Measurements from ENCODE around the gene MSLN.
A peak's percentile ranks its signal among the peaks of the same experiment; 100 is the strongest.
"Not testable (repeated sequence)": the region's sequence is repeated elsewhere in the genome, so short reads cannot be mapped to it uniquely, and the experiment has no call there.

Gene MSLN

GRCh38 chr16:760545-761343, at the start of gene MSLN:
TSS of gene MSLN (plus strand) at chr16:760734. CDS start at chr16:762681, 1,947 bp downstream.
- Histone ChIP-seq H3K9me3 (ENCODE audit: low read depth, low read length) (no peaks in the 10 kb centered on the region), H3K36me3 (ENCODE audit: insufficient read depth, low read length) (no peaks in the 10 kb centered on the region), H3K27ac (no peak within 1 kb of the TSS), H3K9ac (ENCODE audit: insufficient read length) (no peak within 1 kb of the TSS), H3K4me3 (no peak within 1 kb of the TSS)
- no peak for DNase-seq (ENCODE audit: low read depth, low spot score)
- TF ChIP-seq FOXP2 (optimal IDR thresholded peaks at IDR 0.05; ENCODE audit: control extremely low read depth, extremely low read length, insufficient read depth) (no peak), POLR2AphosphoS5 (IDR thresholded peaks at IDR 0.05; ENCODE audit: borderline replicate concordance, low read depth, low read length) (no peak), EZH2 (IDR thresholded peaks at IDR 0.05) (no peak)

DNA sequence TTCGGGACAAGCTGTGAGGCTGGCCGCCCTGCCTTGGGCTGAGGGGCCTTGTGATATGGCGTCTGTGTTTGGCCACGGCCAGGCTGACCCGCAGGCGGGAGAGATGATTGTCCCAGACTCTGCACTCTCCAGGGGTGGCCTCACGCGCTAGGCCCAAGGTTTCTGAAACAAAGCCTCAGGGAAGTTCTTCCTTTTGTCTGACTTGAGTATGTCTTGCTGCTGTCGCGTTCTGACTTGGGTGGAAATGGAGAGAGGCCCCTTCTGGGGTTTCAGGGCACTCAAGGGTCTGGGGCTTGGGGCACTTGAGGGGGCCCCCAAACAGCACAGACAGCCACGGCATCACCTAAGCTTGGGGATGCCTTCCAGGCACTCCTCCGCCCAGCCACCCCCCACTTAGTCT, 49.5 kb upstream of the MSLN start:
- no peaks in the 10 kb centered on the region for H3K36me3 ChIP-seq (ENCODE audit: insufficient read depth, low read length)
- H3K4me3 ChIP-seq: no peak overlapping the region
- no peaks in the 10 kb centered on the region for H3K9me3 ChIP-seq (ENCODE audit: low read depth, low read length)
- no peak for TF ChIP-seq FOXP2 (optimal IDR thresholded peaks at IDR 0.05; ENCODE audit: control extremely low read depth, extremely low read length, insufficient read depth)
- TF ChIP-seq EZH2 (IDR thresholded peaks at IDR 0.05): no peak
- no peak for TF ChIP-seq POLR2AphosphoS5 (IDR thresholded peaks at IDR 0.05; ENCODE audit: borderline replicate concordance, low read depth, low read length)
- no peak for DNase-seq (ENCODE audit: low read depth, low spot score)
- H3K9ac ChIP-seq (ENCODE audit: insufficient read length): no peak overlapping the region
- no peak overlapping the region for H3K27ac ChIP-seq

GRCh38 chr16:711548-712320, 48.8 kb upstream of the MSLN start:
- no peak overlapping the region for H3K9ac ChIP-seq (ENCODE audit: insufficient read length)
- no peaks in the 10 kb centered on the region for H3K36me3 ChIP-seq (ENCODE audit: insufficient read depth, low read length)
- H3K9me3 ChIP-seq (ENCODE audit: low read depth, low read length): no peaks in the 10 kb centered on the region
- no peak for TF ChIP-seq POLR2AphosphoS5 (IDR thresholded peaks at IDR 0.05; ENCODE audit: borderline replicate concordance, low read depth, low read length)
- TF ChIP-seq EZH2 (IDR thresholded peaks at IDR 0.05): no peak
- TF ChIP-seq FOXP2 (optimal IDR thresholded peaks at IDR 0.05; ENCODE audit: control extremely low read depth, extremely low read length, insufficient read depth): no peak
- H3K4me3 ChIP-seq: no peak overlapping the region
- no peak for DNase-seq (ENCODE audit: low read depth, low spot score)
- H3K27ac ChIP-seq: no peak overlapping the region

DNA sequence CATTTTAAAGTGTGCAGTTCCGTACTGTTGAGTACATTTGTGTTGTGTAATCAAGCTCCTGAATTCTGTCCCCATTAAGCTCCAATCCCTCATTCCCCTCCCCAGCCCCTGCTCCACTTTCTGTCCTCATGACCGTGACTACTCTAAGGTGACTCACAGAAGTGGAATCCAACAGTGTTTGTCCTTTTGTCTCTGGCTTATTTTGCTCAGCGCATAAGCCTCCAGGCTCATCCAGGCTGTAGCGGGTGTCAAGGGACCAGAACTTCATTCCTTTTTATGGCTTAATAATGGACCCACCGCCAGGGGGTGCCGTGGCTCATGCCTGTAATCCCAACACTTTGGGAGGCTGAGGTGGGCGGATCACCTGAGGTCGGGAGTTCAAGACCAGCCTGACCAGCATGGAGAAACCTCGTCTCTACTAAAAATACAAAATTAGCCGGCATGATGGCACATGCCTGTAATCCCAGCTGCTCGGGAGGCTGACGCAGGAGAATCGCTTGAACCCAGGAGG, 47.7 kb upstream of the MSLN start:
- not testable (repeated sequence) for H3K27ac ChIP-seq; H3K9me3 ChIP-seq (ENCODE audit: low read depth, low read length); H3K36me3 ChIP-seq (ENCODE audit: insufficient read depth, low read length); H3K4me3 ChIP-seq; H3K9ac ChIP-seq (ENCODE audit: insufficient read length); DNase-seq (ENCODE audit: low read depth, low spot score)

DNA sequence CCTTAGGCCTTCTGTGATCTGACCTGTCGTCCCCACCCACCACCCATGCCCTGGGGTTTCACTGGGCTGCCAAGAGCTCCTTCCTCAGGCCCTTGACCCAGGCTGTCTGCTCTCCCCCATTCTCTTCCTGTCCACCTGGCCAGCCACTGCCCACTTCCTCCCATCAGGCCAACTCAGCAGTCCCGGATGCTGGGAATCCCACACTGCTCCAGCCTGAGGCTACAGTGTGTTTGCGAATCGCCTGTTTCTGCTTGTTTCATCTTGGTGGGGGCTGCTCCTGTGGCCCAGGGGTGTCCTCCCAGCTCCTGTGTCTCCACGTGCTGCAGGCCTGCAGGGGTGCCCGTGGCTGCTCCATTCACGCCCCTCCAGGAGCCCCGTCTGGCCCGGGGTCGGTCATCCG, 46.5 kb upstream of the MSLN start:
- Histone ChIP-seq H3K9me3 (ENCODE audit: low read depth, low read length) (no peaks in the 10 kb centered on the region), H3K9ac (ENCODE audit: insufficient read length) (no peak overlapping the region), H3K4me3 (no peak overlapping the region), H3K36me3 (ENCODE audit: insufficient read depth, low read length) (no peaks in the 10 kb centered on the region), H3K27ac (no peak overlapping the region)
- DNase-seq (ENCODE audit: low read depth, low spot score): no peak
- TF ChIP-seq EZH2 (IDR thresholded peaks at IDR 0.05): no peak
- TF ChIP-seq POLR2AphosphoS5 (IDR thresholded peaks at IDR 0.05; ENCODE audit: borderline replicate concordance, low read depth, low read length): no peak
- TF ChIP-seq FOXP2 (optimal IDR thresholded peaks at IDR 0.05; ENCODE audit: control extremely low read depth, extremely low read length, insufficient read depth): no peak

- TF ChIP-seq FOXP2 (optimal IDR thresholded peaks at IDR 0.05; ENCODE audit: control extremely low read depth, extremely low read length, insufficient read depth): no peak
- no peak for TF ChIP-seq EZH2 (IDR thresholded peaks at IDR 0.05)
- no peak for TF ChIP-seq POLR2AphosphoS5 (IDR thresholded peaks at IDR 0.05; ENCODE audit: borderline replicate concordance, low read depth, low read length)
- H3K36me3 ChIP-seq (ENCODE audit: insufficient read depth, low read length): no peaks in the 10 kb centered on the region
- H3K9me3 ChIP-seq (ENCODE audit: low read depth, low read length): no peaks in the 10 kb centered on the region
- peak within 1 kb of the TSS; percentile 43 for H3K4me3 ChIP-seq
- no peak for DNase-seq (ENCODE audit: low read depth, low spot score)
- no peak within 1 kb of the TSS for H3K9ac ChIP-seq (ENCODE audit: insufficient read length)
- no peak within 1 kb of the TSS for H3K27ac ChIP-seq
These were observed 45.7 kb upstream of the MSLN start, which contains the start of gene METRN for GRCh38 chr16:714558-715476. TSS of gene METRN (plus strand) at chr16:715118. CDS start at chr16:715290, 172 bp downstream.

DNA sequence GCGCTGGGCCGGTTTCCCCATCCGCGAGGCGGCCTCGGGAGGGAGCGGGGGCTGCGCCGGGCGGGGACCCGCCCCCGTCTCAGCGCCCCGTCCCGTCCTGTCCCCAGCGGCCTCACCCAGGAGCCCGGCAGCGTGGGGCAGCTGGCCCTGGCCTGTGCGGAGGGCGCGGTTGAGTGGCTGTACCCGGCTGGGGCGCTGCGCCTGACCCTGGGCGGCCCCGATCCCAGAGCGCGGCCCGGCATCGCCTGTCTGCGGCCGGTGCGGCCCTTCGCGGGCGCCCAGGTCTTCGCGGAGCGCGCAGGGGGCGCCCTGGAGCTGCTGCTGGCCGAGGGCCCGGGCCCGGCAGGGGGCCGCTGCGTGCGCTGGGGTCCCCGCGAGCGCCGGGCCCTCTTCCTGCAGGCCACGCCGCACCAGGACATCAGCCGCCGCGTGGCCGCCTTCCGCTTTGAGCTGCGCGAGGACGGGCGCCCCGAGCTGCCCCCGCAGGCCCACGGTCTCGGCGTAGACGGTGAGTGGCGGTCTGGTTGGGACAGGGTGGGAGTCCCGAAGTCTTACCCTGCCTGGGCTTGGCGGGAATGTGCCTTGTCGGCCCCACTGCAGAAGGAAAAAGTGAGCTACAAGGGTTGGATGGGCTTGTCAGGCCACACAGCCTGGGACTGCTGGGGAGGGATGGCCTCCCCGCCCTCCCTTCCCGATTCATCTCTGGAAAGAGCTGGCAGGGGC, 44.9 kb upstream of the MSLN start:
- no peaks in the 10 kb centered on the region for H3K9me3 ChIP-seq (ENCODE audit: low read depth, low read length)
- DNase-seq (ENCODE audit: low read depth, low spot score): no peak
- peak overlapping the region; percentile 43 for H3K4me3 ChIP-seq
- no peak overlapping the region for H3K9ac ChIP-seq (ENCODE audit: insufficient read length)
- H3K36me3 ChIP-seq (ENCODE audit: insufficient read depth, low read length): no peaks in the 10 kb centered on the region
- H3K27ac ChIP-seq: no peak overlapping the region
- TF ChIP-seq EZH2 (IDR thresholded peaks at IDR 0.05) (peak; percentile 61), POLR2AphosphoS5 (IDR thresholded peaks at IDR 0.05; ENCODE audit: borderline replicate concordance, low read depth, low read length) (no peak), FOXP2 (optimal IDR thresholded peaks at IDR 0.05; ENCODE audit: control extremely low read depth, extremely low read length, insufficient read depth) (no peak)
